Fibroblast of skin of abdomen (primary cell): ENCODE data around the gene LHX1.
A peak's percentile ranks its signal among the peaks of the same experiment; 100 is the strongest.

ENCODE experiments used
- DNase-seq: peaks from one replicate; pipeline ENCODE4 v3.0.0-alpha.2; 2013

Gene LHX1

GRCh38 chr17:36972186-36972700 is 35.0 kb downstream of the LHX1 start:
- peak; percentile 25 for DNase-seq

DNA sequence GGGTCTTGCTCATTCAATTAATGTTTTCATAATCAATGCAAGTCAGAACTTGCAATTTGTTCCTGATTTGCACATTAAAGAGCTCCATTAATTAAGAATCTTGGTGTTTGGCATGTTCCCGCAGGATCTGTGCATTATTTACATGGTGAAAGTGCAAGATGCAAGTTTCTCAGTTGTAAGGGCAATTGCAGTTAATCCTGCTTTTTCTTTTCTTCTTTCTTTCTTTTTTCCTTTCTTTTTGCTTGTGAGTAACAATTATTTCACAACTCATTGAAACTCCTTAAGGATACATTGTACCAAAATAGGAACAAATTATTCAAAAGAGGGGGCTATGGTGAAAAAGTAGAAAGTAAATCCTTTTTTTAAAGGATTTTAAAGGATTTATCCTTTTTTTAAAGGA is 35.6 kb downstream of the LHX1 start:
- DNase-seq = no peak

DNA sequence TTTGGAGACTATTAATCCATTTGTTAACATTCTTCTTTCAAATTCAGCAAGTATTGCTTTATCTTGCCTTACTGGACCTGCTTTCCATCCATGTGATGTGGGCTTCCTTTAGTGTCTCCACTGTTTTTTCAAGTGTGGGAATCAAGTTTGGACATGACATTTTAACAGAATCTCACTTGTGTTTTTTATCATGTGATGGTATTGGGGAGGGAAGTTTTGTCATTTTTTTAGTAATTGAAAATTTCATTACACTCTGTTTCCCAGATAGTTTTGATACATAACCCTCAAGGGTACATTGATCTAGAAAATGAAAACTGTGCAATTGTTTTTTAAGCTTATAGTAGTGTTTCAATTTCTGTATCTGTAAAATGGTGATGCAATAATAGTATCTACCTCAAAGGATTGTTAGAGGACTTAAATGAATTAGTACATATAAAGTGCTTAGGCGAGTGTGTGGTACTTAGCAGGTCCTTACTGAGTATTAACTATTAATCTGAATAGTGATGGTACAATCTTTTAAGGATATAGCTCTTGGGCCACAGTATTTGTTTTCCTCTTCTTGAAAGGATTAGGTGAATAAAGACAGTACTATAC is 38.7 kb downstream of the LHX1 start:
- DNase-seq = no peak

DNA sequence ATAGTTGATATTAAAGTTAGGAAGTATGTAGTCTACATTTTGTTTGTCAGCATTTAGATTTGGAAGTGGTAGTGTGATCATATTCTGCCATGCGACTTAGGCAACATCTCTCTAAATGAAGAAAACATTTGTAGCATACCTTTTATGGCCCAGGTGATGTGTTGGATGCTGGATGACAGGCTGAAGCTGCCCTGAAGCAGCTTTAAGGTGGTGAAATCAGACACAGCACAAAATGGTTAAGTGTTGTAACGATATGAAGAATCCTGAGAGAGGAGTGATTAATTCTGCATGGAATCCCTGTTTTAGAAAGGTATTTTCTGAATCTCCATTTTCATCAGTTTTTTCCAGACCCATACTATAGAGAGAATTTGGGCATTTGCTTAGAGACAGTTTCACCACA is 39.8 kb downstream of the LHX1 start:
- DNase-seq = no peak

DNA sequence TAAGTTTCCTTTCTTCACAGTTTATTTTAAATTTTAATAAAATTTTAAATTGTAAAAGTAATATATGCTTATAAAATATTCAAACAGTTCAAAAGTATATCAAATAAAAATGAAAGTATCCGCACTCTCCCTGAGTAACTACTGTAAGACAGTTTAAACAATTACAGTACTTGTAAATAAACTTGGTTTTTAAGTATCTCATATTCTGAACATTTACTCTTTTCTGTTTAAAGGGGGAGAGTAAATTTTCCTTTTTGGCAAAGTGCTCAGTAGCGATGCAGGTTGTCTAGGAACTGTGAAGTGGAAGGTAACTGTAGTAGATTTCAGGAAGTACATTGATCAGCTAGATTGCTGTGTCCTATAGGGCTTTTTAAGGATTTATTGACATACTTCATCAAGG is 40.3 kb downstream of the LHX1 start:
- no peak for DNase-seq

DNA sequence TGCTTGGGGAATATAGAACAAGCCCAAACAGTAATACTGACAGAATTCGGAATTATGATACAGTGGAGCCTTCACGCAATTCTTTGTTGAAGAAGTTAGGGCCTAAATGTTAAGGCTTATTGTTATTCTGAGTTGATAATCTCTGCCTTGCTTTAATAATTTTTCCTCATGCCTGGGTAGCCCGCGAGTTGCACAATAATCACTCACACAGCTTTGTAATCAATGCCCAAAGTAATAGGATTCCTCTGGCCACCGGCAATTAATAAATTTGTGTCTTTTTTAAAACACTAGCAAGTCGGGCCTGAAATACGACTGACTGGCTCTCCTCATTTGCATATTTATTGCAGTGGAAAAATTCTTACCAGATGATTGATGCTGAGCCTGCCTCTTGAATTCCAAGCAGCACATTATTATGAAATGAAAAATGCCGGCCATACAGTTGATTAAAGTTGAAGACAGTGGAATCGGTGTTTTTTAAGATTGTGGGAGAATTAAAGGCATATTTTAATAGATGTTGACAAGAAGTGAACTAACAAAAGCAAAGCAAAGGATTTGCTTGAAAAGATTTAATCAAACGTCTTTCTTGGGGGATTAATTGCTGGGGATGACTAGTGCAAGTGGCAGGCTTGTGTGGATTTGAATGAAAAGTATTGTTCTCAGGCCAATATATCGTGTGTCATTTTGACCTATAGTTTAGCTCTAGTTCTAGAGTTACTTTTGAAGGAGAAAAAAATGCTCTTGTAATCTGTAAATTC is 41.7 kb downstream of the LHX1 start:
- peak; percentile 60 for DNase-seq

DNA sequence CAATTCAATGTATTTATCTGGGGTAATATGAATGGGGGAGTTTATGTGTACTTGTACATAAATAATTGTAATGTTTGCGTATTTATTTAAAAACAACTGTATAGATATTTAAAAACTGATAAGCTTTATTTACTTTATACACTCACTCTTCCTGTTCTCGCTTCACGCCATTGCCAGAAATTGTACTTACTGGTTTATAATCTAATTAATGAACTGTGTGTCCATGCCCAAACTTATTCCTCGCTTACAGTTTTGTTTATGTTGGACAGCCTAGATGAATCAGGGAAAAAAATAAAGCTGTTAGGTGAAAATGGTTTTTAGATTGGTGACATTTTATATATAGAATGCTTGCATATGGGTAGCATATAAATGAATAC is 42.3 kb downstream of the LHX1 start:
- DNase-seq = no peak

GRCh38 chr17:36980280-36980761 is 43.0 kb downstream of the LHX1 start:
- peak; percentile 43 for DNase-seq

DNA sequence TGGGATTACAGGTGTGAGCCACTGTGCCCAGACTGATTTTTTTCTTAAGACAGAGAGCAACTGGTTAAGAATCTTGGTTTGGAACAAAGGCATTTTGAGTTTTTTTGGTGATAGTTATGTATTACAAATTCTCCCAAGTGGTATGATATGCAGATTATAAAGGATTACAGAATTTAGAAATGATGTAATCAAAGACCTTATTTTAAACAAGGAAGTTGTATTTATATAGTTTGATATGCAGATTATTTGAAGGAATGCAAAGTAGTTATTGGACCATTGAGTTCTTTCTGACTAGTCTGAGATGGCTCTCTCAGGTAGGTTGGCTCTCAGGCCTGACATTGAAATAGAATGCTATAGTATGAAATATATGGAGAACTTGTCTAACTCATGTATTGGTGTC is 46.3 kb downstream of the LHX1 start:
- no peak for DNase-seq

GRCh38 chr17:36989173-36989572 is 51.9 kb downstream of the LHX1 start:
- no peak for DNase-seq

GRCh38 chr17:36992701-36993100 is 55.4 kb downstream of the LHX1 start:
- no peak for DNase-seq

DNA sequence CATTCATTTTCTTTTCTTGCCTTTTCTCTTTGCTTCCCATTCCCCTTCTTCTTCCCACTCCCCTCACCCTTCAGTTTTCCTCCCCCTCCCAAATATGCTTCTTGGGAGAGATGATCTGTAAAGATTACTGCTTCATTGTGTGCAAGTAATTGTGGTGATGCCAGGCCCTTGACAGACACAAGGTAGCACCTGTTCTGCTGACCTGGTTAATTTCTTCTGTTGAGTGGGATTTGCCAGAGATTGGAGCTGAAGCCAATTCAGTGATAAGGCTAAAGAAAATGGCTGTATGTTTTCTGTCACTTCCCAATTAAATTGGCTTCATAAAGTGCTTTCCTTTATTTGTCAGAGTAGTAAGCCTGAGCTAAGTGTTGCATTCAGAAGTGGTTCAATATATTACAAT is 56.0 kb downstream of the LHX1 start:
- no peak for DNase-seq
